HG03025 (cell line): Measurements from ENCODE around the gene SERPINE2.
A peak's percentile ranks its signal among the peaks of the same experiment; 100 is the strongest.

Experiments
- ATAC-seq: cut with Tn5 transposase; IDR thresholded peaks from one replicate; pipeline ENCODE4 v1.9.1; 2021; ENCODE audit warnings: mild to moderate bottlenecking, moderate library complexity; ENCODE audit not compliant: unreplicated experiment, low FRiP score

Gene SERPINE2

DNA sequence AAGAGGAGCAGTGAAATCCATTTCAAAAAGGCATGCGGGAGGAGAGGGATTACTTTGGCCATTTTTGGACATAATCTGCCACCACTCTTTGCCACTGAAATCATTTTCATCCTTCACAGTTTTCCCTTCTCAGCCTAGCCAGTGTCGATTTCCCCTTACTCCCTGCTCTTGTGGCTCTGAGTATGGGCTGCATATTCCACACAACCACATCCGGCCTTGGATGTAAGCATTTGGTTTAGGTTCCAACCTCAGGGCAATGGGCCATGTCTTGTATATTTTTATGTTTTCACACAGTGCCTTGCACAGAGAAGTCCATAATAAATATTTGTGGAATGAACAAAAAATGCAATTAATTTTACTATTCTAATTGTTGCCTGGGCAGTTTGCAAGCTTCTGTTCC lies 7.7 kb upstream of the SERPINE2 start:
- no peak for ATAC-seq

DNA sequence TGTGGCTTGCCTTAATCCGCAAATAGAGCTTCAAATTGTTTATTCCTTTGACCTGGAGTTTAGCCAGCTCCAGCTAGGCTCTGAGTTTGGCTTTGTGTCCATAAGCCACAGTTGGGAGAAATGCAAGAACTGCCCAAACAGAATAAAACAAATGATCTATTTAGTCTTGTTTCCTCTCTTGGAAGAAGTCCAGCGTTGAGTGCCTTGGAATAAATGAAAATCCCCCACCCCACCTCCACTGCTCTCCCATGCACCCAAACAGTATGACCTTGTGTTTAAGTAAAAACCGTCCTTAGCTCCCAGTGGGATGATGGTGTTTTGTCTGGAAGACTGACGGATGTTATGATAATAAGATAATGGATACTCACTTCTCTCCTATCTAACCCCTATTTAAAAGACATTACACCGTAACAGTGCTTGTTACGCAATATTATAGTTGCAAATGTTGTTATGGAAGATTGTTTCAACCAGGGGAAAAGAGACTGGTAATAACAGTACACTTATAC lies 3.2 kb upstream of the SERPINE2 start:
- ATAC-seq: no peak

DNA sequence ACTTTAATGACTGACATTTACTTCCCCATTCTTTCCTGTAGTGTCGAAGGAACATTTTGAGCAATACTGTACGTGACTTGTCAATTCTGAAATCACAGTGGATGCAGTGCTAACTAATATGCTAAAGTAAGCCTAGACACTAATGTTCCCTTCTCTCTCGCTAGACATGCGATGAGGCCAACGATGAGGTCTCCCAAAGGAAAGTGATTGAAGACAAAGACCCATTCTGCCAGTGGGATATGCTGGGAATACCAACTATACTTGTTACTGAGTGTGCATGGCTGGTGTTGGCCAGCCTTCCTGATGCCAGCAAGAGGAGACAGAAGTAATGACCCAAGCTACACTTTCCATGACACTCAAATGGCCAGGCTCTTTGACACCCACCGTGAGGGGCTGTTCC lies 2.5 kb upstream of the SERPINE2 start:
- ATAC-seq: no peak

DNA sequence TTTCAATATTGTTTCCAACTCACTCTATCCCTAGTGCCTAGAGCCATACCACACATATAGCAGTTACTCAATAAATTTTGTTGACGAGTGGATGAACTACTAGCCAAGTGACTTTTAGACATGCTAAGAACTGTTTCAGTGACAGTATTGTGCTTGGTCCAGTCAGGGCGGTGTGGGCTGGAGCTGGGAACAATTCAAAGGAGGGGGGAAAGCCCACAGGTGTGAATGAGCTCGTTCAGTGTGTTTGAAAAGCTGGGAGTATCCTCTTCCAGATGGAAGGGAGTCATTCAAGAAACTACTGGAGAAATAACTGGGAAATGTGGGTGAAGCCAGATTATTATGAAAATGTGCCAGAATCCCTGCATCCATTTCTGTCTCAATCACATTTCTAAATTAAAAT lies 1.7 kb upstream of the SERPINE2 start:
- ATAC-seq: no peak

DNA sequence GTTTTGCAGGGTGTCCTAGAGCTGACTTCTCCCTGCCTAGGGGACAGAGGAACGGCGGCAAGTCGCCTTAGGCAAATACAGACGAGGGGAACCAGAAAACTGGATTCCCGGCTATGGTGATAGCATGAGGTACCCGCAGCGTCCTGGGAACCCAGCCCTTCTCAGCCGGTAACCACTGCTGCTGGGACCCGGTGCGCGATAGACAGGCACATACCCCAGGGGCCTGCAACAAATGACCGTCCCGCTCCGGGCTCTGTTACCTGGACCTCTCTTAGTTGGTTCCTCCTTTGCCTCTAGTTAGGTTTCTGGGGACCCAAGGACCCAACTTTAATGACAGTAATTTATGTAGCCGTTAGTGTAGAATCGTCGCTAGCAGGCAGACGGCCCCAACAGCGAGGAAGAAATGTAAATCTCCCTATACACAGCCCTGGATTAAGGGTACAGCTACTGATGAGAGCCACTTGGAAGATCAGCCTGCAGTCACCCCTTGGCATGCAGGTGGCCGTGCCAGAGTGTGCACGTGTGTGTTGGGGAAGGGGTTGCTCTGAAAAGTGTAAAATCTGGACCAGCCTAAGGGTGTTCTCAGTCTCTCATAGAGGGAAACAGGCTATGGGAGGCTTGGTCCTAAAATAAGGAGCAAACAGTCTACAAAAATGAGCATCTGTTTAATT lies 819 bp upstream of the SERPINE2 start:
- peak; percentile 10 for ATAC-seq

DNA sequence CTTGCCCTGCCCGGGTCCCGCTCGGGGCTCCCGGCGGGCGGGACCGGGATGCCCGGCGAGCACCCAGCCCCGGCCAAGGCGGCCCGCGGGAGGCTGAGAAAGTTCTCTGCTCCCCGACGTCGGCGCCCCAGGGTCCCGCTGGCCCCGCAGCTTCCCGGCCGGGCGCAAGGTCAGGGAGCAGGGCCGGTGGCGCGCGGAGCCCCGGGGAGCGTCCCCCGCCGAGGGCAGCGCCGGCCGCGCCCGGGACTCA lies 331 bp downstream of the SERPINE2 start:
- peak; percentile 15 for ATAC-seq

DNA sequence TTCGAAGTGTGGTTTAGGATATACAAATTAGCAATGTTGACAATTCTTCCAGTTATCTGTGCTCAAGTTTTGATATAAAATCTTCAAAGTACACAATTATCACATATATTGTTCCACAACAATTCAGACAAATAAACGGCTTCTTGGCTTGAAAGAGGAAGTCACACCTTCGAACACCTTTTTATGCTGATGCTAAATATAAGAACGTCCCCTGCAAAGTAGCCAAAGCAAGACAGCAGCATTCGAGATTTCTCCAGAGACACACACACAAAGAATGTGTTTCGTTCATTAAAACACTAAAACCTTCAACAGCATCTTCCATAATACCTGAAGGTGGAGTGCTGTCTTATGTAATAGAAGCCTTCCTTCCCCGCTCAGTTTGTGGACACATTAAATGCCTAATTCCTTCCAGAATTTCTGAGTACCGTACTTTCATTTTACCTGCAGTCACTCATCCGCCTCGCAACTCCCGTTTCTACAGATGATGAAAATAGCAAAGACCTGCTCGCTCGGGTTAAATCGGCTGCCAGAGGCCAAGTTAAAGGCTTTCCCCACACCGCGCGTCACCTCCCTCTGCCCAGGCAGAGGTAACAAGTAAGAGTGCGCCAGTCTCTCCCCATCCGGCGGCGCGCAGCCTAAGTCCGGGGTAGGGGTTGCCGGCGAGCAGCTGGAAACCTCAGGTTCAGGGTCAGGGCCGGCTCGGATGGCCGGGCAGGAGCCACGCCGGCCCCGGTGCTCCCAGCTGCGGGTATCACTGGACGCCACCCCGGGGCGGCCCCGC lies 847 bp downstream of the SERPINE2 start:
- peak; percentile 34 for ATAC-seq

DNA sequence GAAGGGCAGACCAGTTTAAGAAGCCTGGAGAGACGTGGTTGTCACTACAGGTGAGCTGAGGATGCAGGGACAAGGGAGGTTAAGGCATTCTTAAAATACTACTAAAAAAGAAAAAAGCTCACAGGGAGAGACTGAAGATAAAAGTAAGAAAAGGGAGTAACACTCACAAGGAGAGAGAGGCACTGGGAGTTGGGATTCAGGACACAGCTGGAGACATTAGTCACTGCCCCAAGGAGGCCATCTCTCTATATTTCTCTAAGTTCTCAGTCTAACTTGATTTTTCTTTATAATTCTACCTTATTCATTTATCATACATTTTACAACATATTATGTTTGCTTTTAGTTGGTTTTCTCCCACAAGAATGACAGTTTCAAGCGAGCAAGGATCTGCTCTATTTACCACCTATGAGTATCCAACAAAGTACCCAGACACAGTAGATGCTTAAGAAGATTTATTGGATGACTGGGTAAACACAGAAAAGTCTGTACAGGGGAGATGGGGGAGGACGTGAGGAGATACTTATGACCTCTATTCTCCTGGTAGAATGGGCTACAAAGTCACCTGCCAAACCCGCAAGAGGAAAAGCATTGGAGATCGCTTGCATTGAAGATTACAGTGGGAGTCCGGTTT lies 2.2 kb downstream of the SERPINE2 start:
- no peak for ATAC-seq

DNA sequence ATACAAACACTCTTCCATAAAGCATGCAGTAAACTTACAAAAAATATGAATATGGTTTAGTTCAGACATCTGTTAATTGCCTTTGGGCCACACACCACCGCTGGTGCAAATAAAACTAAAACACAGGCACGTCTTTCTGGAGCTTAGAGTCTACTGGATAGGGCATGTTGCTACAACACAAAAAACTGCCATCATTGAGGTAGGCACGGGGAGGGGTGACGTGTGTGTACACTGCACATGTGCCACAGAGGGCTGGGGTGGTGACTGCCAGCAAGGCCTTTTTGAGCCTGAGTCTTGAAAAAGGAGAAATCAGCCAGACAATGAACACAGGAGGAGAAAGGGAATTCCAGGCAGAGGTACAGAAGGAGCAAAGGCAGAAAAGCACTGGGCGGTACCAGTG lies 5.1 kb downstream of the SERPINE2 start:
- no peak for ATAC-seq

DNA sequence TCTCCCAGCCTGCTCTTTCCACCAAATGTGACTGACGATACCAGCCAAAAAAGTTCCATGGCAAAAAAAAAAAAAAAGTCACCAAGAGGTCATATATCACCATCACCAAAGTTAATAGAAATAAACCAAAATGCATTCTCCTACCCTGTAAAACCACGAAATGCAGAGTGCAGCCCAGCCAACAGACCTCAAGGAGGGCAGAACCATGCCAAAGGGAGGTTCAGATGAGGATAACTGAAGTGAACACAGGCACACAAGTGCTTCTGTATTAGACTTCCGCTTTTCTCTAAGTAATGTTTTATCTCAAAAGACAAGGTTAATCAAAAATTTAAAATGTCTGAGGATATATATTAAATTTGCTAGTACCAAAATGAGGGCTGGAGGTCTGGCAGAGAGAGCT lies 5.5 kb downstream of the SERPINE2 start:
- no peak for ATAC-seq

DNA sequence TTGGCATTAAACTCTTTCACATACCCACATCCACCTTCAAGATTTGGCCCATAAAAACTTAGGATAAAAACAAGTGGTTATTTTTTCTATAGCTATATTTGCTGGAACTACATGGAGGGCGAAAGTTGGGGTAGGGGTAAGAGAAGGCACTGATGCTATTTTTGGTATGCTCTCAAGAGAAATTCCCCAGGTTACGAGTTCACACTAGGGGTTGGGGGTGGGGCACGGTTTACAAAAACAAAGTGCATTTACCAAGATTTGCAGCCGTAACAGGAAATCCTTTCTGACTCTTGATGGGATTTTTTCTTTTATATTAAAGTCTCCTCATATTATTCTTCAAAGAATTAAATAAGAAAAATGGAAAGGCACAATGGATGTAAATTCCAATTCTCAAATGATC lies 6.8 kb downstream of the SERPINE2 start:
- ATAC-seq: no peak

DNA sequence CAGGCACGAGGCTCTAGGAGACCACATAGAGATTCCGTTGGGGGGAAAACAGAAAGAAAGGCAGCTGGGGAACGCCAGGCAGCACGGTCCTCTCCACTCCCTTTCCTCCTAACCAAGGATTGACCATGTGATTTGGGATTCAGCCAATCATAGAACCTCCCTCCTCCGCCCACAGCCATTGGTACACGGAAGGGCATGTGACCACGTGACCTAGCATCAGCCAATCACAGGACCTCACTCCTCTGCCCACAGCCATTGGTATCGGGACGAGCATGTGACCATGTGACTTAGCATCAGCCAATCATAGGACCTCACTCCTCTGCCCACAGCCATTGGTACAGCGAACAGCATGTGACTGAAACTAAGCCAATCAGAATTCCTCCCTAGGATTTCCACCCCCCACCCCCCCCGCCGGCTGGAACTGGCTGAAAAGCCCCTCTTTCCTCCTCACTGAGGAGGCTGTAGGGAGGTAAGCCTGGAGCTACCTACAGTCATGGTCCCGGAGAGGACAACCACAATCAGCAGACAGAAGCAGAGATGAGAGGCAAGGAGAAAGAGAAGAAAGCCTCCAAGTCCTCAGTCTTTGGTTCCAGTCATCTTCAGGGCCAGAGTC lies 7.6 kb downstream of the SERPINE2 start:
- no peak for ATAC-seq

DNA sequence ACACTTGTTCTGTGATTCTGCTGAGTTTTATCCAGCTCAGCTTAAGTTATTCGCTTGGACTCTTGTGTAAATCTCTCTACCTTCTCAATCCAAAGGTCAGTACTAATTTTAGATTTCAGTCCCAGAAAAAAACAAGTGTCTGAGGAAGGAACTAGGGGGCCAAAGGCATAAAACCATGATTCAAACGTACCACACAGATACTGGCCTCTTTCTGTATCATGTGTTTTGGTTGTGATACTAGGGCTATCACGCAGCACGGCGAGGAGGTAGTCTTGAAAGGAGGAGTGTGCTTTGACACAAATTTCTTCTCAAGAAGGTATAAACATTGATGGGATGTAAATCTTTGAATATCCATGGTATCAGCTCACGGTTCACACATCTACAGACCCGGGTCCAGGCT lies 8.3 kb downstream of the SERPINE2 start:
- no peak for ATAC-seq

DNA sequence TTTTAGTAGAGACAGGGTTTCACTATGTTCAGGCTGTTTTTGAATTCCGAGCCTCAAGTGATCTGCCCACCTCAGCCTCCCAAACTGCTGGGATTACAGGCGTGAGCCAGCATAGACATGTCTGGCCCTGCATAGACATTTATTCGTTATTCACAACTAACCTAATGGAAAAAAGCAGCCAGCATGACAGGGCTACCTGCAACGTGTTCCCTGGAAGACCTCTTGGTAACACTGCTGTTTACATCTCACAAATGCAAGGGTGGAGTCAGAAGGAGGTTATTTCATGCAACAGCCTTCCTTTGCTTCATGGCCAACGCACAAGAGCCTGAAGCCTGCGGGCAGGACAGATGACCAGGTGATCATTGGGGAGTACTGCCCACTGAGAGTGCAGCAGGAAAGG lies 9.2 kb downstream of the SERPINE2 start:
- ATAC-seq: no peak

DNA sequence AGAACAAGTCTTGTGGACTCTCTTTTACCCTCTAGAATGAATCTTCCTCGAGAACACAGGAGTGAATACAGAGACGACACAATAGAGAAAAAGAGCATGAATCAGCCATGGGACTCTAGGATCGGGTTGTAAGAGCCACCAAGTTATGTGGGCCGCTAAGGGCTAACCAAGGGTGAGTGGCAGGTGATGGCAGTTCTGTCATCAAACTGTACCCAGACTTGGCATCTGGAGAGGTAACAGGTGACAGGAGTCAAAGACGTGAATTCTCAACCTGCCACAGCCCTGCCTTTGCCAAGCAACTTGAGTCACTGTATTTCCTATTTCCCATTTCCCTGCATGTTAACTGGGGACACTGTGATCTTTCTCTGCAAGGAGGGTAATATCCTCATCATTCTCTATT lies 11.2 kb downstream of the SERPINE2 start:
- no peak for ATAC-seq

DNA sequence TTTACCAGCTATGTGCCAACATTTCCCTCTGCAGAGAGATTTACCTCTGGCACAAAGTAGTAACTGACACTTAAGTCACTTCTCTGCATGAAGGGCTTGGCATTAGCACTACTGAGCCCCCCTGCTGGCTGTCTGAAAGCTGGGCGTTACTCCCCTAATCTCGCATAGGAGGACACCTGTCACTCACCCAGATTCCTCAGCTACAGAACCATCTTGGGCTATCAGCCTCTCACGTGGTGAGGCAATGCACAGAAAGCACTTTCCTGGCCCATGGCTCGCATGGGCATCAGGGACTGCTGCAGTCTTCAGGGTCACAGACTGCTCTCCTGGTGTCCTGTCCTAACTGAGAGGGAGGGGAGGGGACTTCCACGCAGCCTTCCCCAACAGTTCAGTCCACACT lies 12.0 kb downstream of the SERPINE2 start:
- no peak for ATAC-seq

DNA sequence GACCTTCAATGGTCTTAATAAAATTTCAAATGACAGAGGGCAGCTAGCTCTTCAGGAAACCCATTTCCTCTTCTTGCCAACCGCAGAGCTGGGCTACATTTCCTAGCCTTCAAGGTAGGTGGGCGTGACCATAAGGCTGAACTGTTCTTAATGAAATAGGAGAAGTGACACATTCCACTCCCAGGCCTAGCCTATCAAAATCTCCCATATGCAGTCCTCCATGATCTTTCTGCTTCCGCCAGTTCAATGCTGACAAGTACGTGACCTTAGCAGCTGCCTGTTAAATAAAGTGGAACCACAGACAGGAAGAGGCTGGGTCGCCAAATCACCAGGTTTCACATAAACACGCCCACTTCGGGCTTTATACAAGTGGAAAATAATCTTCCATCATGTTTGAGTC lies 13.2 kb downstream of the SERPINE2 start:
- peak; percentile 78 for ATAC-seq

DNA sequence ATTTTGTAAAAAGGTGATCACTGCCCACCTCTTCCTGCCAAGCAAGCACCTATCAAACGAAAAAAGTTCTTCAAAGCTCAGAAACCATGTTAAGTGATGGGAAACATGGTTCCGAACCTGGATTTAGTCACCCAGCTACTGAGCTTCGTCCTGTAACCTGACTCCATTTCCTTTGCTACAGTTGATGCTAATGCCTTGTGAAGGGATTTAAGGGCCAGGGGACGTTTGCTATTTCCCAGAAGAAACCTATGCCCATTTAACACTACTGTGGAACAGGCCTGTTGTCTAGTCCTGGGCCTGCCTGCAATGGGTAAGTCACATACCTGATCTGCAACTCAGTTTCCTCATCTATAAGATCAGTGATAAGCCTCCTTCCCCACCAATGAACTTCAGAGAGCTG lies 14.8 kb downstream of the SERPINE2 start:
- ATAC-seq: no peak

DNA sequence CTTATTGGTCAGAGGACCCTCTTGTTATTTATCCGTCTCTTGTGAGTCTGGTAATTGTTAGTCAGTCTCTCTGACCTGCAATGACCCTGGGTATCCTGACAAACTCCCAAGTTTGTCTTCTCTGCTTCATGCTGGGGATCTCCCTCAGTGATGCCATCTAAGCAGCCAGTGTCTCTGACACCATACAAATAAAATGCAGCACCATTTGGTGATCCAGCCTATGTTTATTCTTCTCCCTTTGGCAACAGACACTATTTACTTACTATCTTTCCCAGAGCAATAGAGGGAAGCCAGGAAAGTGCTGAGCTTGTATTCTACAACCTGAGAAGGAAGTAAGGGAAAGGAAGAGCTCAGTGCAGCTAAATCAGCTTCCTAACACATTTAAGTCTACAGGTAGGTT lies 15.9 kb downstream of the SERPINE2 start:
- no peak for ATAC-seq

DNA sequence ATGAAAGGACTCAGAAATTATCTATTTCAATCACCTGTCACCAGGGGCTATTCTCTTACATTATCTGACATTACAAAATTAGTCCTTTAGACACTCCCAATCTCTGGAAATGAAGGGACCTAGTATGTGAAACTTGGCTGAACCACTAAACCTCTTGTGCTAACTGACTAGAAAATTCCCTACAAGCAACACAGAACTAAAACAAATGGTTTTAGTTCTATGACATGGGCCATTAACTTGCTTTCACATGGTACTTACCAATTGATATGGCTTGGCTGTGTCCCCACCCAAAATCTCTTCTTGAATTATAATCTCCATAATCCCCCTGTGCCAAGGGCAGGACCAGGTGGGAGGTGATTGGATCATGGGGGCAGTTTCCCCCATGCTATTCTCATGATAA lies 16.6 kb downstream of the SERPINE2 start:
- no peak for ATAC-seq

DNA sequence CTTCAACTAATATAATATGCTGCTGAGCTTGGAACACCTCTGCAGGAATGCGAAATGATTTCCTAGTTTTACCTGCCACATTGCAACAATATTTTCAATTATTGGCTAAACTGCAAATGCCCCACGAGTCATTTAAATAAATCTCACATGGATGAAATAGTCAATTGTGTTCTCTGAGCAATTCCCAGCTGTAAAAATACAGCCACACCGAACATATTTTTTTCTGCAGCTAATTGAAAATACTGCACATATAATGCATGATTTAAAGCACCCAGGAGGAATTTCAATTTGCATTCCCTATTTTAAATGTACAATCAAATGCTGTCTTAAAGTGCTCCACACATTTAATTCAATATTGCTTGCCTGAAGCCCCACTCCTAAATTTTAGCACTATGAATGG lies 18.6 kb downstream of the SERPINE2 start:
- no peak for ATAC-seq

DNA sequence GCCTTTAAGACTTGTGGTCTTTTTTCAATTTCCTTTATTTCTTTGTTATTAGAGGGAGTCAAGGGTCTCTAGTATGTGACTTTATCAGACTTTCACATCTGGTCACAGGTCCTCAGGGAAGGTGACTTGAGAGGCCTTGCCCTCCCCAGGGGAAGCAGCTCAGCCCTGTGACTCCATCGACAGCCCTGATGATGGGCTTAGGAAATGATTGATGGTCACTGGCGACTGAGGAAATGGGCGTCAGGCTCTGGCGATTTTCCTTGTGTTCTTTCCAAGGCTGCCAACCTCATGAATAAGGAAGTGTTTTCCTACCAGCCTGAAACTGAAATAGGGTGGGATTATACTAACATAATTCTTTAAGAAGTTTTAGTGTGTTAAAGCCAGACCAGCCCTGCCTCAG lies 21.1 kb downstream of the SERPINE2 start:
- ATAC-seq: no peak
